Endometrium (tissue), 2 donors: ENCODE results near the gene SEPHS2.
"Not testable (repeated sequence)": the region's sequence is repeated elsewhere in the genome, so short reads cannot be mapped to it uniquely, and the experiment has no call there.

Experiments
- FAIRE-seq: peaks from 2 replicates; lab custom pipeline; 2012; peaks lifted over from hg19 to GRCh38; lab: Jason Lieb, UNC
- donor health status: control.
- donor health status: control.

Gene SEPHS2, protein sequence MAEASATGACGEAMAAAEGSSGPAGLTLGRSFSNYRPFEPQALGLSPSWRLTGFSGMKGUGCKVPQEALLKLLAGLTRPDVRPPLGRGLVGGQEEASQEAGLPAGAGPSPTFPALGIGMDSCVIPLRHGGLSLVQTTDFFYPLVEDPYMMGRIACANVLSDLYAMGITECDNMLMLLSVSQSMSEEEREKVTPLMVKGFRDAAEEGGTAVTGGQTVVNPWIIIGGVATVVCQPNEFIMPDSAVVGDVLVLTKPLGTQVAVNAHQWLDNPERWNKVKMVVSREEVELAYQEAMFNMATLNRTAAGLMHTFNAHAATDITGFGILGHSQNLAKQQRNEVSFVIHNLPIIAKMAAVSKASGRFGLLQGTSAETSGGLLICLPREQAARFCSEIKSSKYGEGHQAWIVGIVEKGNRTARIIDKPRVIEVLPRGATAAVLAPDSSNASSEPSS

GRCh38 chr16:30445408-30446202 is at the start of gene SEPHS2:
TSS of gene SEPHS2 (minus strand) at chr16:30445874. CDS start at chr16:30445727, 147 bp downstream.
- FAIRE-seq = no peak

DNA sequence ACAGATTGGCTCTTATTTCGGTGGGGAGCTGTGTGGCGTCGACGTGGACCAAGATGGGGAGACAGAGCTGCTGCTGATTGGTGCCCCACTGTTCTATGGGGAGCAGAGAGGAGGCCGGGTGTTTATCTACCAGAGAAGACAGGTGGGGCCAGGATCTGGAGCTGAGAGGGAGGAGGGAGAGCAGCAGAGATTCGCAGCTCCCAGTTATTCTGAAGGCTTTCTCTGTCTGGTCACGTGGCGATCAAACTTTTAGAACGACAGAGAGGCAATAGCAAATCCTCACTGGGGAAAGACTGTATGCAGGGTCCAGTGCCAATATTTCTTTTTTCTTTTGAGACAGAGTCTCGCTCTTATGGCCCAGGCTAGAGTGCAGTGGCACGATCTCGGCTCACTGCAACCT is 49.0 kb upstream of the SEPHS2 start:
- no peak for FAIRE-seq

GRCh38 chr16:30493941-30494488 is 48.3 kb upstream of the SEPHS2 start:
- FAIRE-seq = no peak

DNA sequence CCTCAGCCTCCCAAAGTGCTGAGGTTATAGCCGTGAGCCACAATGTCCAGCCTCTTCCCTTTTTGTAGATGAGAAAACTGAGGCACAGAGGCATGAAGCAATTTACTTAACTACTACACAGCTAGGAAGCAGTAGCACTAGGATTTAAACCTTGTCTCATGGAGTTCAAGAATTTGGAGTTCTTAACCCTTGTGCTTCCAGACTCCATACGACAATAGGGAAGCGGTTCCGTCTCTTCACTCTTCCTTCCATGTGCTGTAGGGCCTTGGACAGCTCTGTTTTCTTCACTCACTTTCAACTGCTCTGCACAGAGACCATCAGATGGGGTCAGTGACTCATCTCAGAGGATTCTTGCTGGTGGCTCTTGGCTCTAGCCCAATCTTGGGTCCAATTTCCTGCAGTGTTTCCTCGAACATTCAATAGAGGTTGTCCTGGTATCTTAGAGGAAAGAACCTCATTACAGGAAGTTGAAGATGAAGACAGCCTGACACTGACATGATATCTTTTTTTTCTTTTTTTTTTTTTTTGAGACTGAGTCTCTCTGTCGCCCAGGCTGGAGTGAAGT is 46.2 kb upstream of the SEPHS2 start:
- no peak for FAIRE-seq

DNA sequence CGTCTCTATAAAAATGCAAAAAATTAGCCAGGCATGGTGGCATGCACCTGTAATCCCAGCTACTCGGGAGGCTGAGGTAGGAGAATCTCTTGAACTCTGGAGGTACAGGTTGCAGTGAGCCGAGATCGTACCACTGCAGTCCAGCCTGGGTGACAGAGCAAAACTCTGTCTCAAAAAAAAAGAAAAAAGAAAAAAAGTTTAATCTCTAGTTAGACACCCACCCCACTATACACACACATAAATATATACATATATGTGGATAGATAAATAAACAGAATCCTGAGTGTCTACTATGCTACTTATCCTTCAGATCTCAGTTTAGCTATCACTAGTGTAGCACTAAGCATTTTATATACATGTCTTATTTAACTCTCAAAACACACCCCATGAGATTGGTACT is 45.6 kb upstream of the SEPHS2 start:
- FAIRE-seq = no peak

DNA sequence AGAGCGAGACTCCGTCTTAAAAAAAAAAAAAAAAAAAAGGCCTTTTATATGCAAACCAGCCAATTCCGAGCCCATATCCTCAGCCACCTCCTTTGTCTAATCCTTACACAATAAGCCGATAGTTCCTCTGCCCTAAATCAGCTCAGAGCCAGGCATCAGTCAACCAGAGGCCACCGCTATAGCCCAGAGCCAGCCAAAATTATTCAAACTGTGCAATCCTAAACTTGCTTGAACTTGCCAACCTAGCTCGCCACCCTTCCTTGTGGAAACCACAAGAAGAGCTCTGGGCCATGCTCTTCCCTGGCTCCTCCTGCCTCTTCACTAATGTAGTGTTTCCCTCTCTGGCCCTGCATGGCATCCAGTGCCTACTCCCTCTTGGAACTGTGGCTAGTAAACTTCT is 44.5 kb upstream of the SEPHS2 start:
- no peak for FAIRE-seq

GRCh38 chr16:30488764-30489605 is 43.3 kb upstream of the SEPHS2 start:
- FAIRE-seq = no peak

GRCh38 chr16:30485818-30486436 is 40.3 kb upstream of the SEPHS2 start:
- no peak for FAIRE-seq

GRCh38 chr16:30484887-30485286 is 39.2 kb upstream of the SEPHS2 start:
- FAIRE-seq = no peak

- FAIRE-seq = no peak
Measured at GRCh38 chr16:30482366-30482765, 36.7 kb upstream of the SEPHS2 start.

DNA sequence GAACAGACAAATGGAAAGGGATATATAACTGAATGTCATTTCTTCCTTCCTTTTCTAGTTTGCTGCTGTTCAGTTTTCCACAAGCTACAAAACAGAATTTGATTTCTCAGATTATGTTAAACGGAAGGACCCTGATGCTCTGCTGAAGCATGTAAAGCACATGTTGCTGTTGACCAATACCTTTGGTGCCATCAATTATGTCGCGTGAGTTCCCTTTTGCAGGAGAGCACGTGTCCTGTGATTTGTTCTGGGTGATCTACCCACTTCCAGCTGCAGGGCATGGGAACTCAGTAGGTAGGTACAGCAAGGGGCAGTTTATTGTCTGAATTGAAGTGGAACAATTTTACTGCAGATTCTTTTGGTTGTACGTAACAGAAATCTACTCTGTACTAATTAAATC is 35.7 kb upstream of the SEPHS2 start:
- no peak for FAIRE-seq

- FAIRE-seq = no peak
Measured at GRCh38 chr16:30478766-30479478, 33.2 kb upstream of the SEPHS2 start.

GRCh38 chr16:30477773-30478172 is 32.1 kb upstream of the SEPHS2 start:
- not testable (repeated sequence) for FAIRE-seq

DNA sequence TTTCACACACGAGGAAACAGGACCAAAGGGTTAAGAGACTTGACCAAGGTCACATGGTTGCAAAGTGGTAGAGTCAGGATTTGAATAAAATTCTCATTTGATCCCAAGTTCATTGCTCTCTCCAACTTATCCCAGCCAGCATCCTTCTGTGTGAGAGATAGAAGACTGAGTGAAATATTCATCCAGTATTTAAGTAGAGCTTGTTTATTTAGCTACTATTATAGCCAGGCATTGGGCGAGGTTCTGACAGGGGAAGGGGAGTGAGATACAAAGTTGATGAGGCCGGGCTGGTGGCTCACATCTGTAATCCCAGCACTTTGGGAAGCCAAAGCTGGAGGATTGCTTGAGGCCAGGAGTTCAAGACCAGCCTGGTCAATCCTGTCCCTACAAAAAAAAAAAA is 31.3 kb upstream of the SEPHS2 start:
- no peak for FAIRE-seq

DNA sequence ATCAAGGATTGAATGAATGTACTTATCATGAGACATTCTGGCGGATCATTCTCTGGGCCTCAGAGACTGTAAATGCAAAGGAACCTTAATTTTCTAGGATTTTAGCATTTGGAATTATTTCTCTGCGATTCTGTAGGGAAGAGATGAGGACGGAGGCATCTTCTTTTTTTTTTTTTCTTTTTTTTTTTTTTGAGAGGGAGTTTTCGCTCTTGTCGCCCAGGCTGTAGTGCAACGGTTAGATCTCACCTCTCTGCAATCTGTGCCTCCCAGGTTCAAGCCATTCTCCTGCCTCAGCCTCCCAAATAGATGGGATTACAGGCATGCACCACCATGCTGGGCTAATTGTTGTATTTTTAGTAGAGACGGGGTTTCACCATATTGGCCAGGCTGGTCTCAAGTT is 29.0 kb upstream of the SEPHS2 start:
- FAIRE-seq = no peak

GRCh38 chr16:30474074-30474452 is 28.4 kb upstream of the SEPHS2 start:
- FAIRE-seq = no peak

- no peak for FAIRE-seq
Measured at GRCh38 chr16:30473231-30474073, 27.8 kb upstream of the SEPHS2 start.

- FAIRE-seq = no peak
Measured at GRCh38 chr16:30472328-30472942, 26.8 kb upstream of the SEPHS2 start, which contains the start of gene ITGAL. TSS of gene ITGAL (plus strand) at chr16:30472742. CDS start at chr16:30472838, 96 bp downstream.

GRCh38 chr16:30470632-30470995 is 24.9 kb upstream of the SEPHS2 start:
- FAIRE-seq = no peak
